GM18520 (cell line): Measurements from ENCODE around the gene TMEFF2.

Experiments used
- ATAC-seq: cut with Tn5 transposase; IDR thresholded peaks from one replicate; pipeline ENCODE4 v1.9.1; 2021; ENCODE audit not compliant: unreplicated experiment

The TMEFF2 gene

GRCh38 chr2:191910518-191910917, 284.2 kb downstream of the TMEFF2 start:
- no peak for ATAC-seq

- ATAC-seq = no peak
These were observed 285.9 kb downstream of the TMEFF2 start for GRCh38 chr2:191908874-191909273.

GRCh38 chr2:191907545-191907944, 287.2 kb downstream of the TMEFF2 start:
- ATAC-seq = no peak

- no peak for ATAC-seq
These were observed 287.6 kb downstream of the TMEFF2 start for GRCh38 chr2:191907091-191907490.

- ATAC-seq = no peak
These were observed 289.4 kb downstream of the TMEFF2 start for GRCh38 chr2:191905336-191905735.

- no peak for ATAC-seq
These were observed 293.7 kb downstream of the TMEFF2 start for GRCh38 chr2:191901031-191901430.

- no peak for ATAC-seq
These were observed 295.3 kb downstream of the TMEFF2 start for GRCh38 chr2:191899410-191899809.
